Measurements from ENCODE around the gene SLC38A5.

Gene SLC38A5

GRCh38 chrX:48513670-48514069, 43.6 kb upstream of the SLC38A5 start:
- peaks cover 0 to 8% (median 0%) of the 10 kb centered on the region in 4 experiments for H3K36me3 ChIP-seq (ENCODE audit: control insufficient read depth in 4 of 4, insufficient read depth in 4 of 4, low read length in 3 of 4)
- H3K4me1 ChIP-seq (ENCODE audit: control extremely low read depth in 1 of 4, control insufficient read depth in 4 of 4, insufficient read depth in 4 of 4, low read length in 3 of 4): peaks cover 0 to 7% (median 0%) of the 10 kb centered on the region in 4 experiments
- 88% methylated on average over 4 of the region's 4 CpGs for WGBS (ENCODE audit: insufficient coverage)
- peaks cover 0 to 3% (median 0%) of the 10 kb centered on the region in 5 experiments for H3K9me3 ChIP-seq (ENCODE audit: control extremely low read depth in 1 of 5, control insufficient read depth in 4 of 5, insufficient read depth in 2 of 5, low read depth in 1 of 5, low read length in 4 of 5)
- ChIA-PET POLR2A (no interaction called here), CTCF (no interaction called here)
- no peak overlapping the region for H3K27ac ChIP-seq (ENCODE audit: insufficient read depth in 1 of 2, low read depth in 1 of 2, low read length in 2 of 2, poor library complexity in 1 of 2, severe bottlenecking in 2 of 2)
- peaks cover 0 to 3% (median 0%) of the 10 kb centered on the region in 5 experiments for H3K27me3 ChIP-seq (replicated peaks in 2 of 5; ENCODE audit: control insufficient read depth in 4 of 5, insufficient read depth in 5 of 5, low read length in 4 of 5)
- DNase-seq: no peak
- H3K4me3 ChIP-seq (ENCODE audit: control insufficient read depth in 1 of 7, extremely low read depth in 1 of 7, insufficient read depth in 4 of 7, low read depth in 2 of 7, low read length in 6 of 7): no peak overlapping the region

- H3K27me3 ChIP-seq (replicated peaks in 2 of 5; ENCODE audit: control insufficient read depth in 4 of 5, insufficient read depth in 5 of 5, low read length in 4 of 5): peaks cover 0 to 3% (median 0%) of the 10 kb centered on the region in 5 experiments
- no peak overlapping the region for H3K4me3 ChIP-seq (ENCODE audit: control insufficient read depth in 1 of 7, extremely low read depth in 1 of 7, insufficient read depth in 4 of 7, low read depth in 2 of 7, low read length in 6 of 7)
- CTCF ChIA-PET: no interaction called here
- H3K27ac ChIP-seq (ENCODE audit: insufficient read depth in 1 of 2, low read depth in 1 of 2, low read length in 2 of 2, poor library complexity in 1 of 2, severe bottlenecking in 2 of 2): no peak overlapping the region
- H3K4me1 ChIP-seq (ENCODE audit: control extremely low read depth in 1 of 4, control insufficient read depth in 4 of 4, insufficient read depth in 4 of 4, low read length in 3 of 4): peaks cover 0 to 12% (median 0%) of the 10 kb centered on the region in 4 experiments
- DNase-seq: no peak
- peaks cover 0 to 8% (median 0%) of the 10 kb centered on the region in 4 experiments for H3K36me3 ChIP-seq (ENCODE audit: control insufficient read depth in 4 of 4, insufficient read depth in 4 of 4, low read length in 3 of 4)
- peaks cover 0 to 3% (median 0%) of the 10 kb centered on the region in 5 experiments for H3K9me3 ChIP-seq (ENCODE audit: control extremely low read depth in 1 of 5, control insufficient read depth in 4 of 5, insufficient read depth in 2 of 5, low read depth in 1 of 5, low read length in 4 of 5)
- POLR2A ChIA-PET: no interaction called here
- WGBS (ENCODE audit: insufficient coverage): 92% methylated on average over 18 of the region's 20 CpGs
Observed at GRCh38 chrX:48512371-48512935, 42.4 kb upstream of the SLC38A5 start.

GRCh38 chrX:48511560-48511959, 41.5 kb upstream of the SLC38A5 start:
- Histone ChIP-seq H3K9me3 (ENCODE audit: control extremely low read depth in 1 of 5, control insufficient read depth in 4 of 5, insufficient read depth in 2 of 5, low read depth in 1 of 5, low read length in 4 of 5) (peaks cover 0 to 3% (median 0%) of the 10 kb centered on the region in 5 experiments), H3K4me1 (ENCODE audit: control extremely low read depth in 1 of 4, control insufficient read depth in 4 of 4, insufficient read depth in 4 of 4, low read length in 3 of 4) (peaks cover 0 to 12% (median 0%) of the 10 kb centered on the region in 4 experiments), H3K27ac (ENCODE audit: insufficient read depth in 1 of 2, low read depth in 1 of 2, low read length in 2 of 2, poor library complexity in 1 of 2, severe bottlenecking in 2 of 2) (no peak overlapping the region), H3K4me3 (ENCODE audit: control insufficient read depth in 1 of 7, extremely low read depth in 1 of 7, insufficient read depth in 4 of 7, low read depth in 2 of 7, low read length in 6 of 7) (no peak overlapping the region), H3K27me3 (replicated peaks in 2 of 5; ENCODE audit: control insufficient read depth in 4 of 5, insufficient read depth in 5 of 5, low read length in 4 of 5) (peaks cover 0 to 3% (median 0%) of the 10 kb centered on the region in 5 experiments), H3K36me3 (ENCODE audit: control insufficient read depth in 4 of 4, insufficient read depth in 4 of 4, low read length in 3 of 4) (peaks cover 0 to 8% (median 0%) of the 10 kb centered on the region in 4 experiments)
- 74% methylated on average over 4 of the region's 4 CpGs for WGBS (ENCODE audit: insufficient coverage)
- ChIA-PET CTCF (no interaction called here), POLR2A (no interaction called here)
- no peak for DNase-seq

- Histone ChIP-seq H3K36me3 (ENCODE audit: control insufficient read depth in 4 of 4, insufficient read depth in 4 of 4, low read length in 3 of 4) (peaks cover 0 to 3% (median 0%) of the 10 kb centered on the region in 4 experiments), H3K4me1 (ENCODE audit: control extremely low read depth in 1 of 4, control insufficient read depth in 4 of 4, insufficient read depth in 4 of 4, low read length in 3 of 4) (peaks cover 0 to 12% (median 0%) of the 10 kb centered on the region in 4 experiments), H3K4me3 (ENCODE audit: control insufficient read depth in 1 of 7, extremely low read depth in 1 of 7, insufficient read depth in 4 of 7, low read depth in 2 of 7, low read length in 6 of 7) (peak overlapping the region in 5 of 7 experiments; percentile 38 to 86 (median 73)), H3K27me3 (replicated peaks in 2 of 5; ENCODE audit: control insufficient read depth in 4 of 5, insufficient read depth in 5 of 5, low read length in 4 of 5) (peaks cover 0 to 3% (median 0%) of the 10 kb centered on the region in 5 experiments), H3K27ac (ENCODE audit: insufficient read depth in 1 of 2, low read depth in 1 of 2, low read length in 2 of 2, poor library complexity in 1 of 2, severe bottlenecking in 2 of 2) (no peak overlapping the region), H3K9me3 (ENCODE audit: control extremely low read depth in 1 of 5, control insufficient read depth in 4 of 5, insufficient read depth in 2 of 5, low read depth in 1 of 5, low read length in 4 of 5) (peaks cover 0 to 3% (median 0%) of the 10 kb centered on the region in 5 experiments)
- WGBS (ENCODE audit: insufficient coverage): 80% methylated on average over 10 of the region's 11 CpGs
- no peak for DNase-seq
- POLR2A ChIA-PET: no interaction called here
- CTCF ChIA-PET: no interaction called here
Observed at GRCh38 chrX:48509619-48510018, 39.6 kb upstream of the SLC38A5 start.

- peak in 1 of 3 donors; percentile 20 for DNase-seq
- Histone ChIP-seq H3K27ac (ENCODE audit: insufficient read depth in 1 of 2, low read depth in 1 of 2, low read length in 2 of 2, poor library complexity in 1 of 2, severe bottlenecking in 2 of 2) (peak overlapping the region in 1 of 2 experiments; percentile 58), H3K36me3 (ENCODE audit: control insufficient read depth in 4 of 4, insufficient read depth in 4 of 4, low read length in 3 of 4) (peaks cover 0 to 3% (median 0%) of the 10 kb centered on the region in 4 experiments), H3K4me3 (ENCODE audit: control insufficient read depth in 1 of 7, extremely low read depth in 1 of 7, insufficient read depth in 4 of 7, low read depth in 2 of 7, low read length in 6 of 7) (peak overlapping the region; percentile 38 to 86 (median 73)), H3K9me3 (ENCODE audit: control extremely low read depth in 1 of 5, control insufficient read depth in 4 of 5, insufficient read depth in 2 of 5, low read depth in 1 of 5, low read length in 4 of 5) (peaks cover 0 to 3% (median 0%) of the 10 kb centered on the region in 5 experiments), H3K4me1 (ENCODE audit: control extremely low read depth in 1 of 4, control insufficient read depth in 4 of 4, insufficient read depth in 4 of 4, low read length in 3 of 4) (peaks cover 0 to 12% (median 0%) of the 10 kb centered on the region in 4 experiments), H3K27me3 (replicated peaks in 2 of 5; ENCODE audit: control insufficient read depth in 4 of 5, insufficient read depth in 5 of 5, low read length in 4 of 5) (peaks cover 0 to 3% (median 0%) of the 10 kb centered on the region in 5 experiments)
- CTCF ChIA-PET: no interaction called here
- WGBS (ENCODE audit: insufficient coverage): 33% methylated on average over 8 of the region's 16 CpGs
- POLR2A ChIA-PET: no interaction called here
Observed at GRCh38 chrX:48509245-48509590, 39.2 kb upstream of the SLC38A5 start.

GRCh38 chrX:48508400-48509244, 38.6 kb upstream of the SLC38A5 start, which contains the start of gene PORCN:
PORCN (plus strand) TSS chrX:48508992; CDS start chrX:48509821, 829 bp downstream.
- 39% methylated on average over 49 of the region's 65 CpGs for whole genome bisulfite sequencing (ENCODE audit: insufficient coverage)
- peaks cover 0 to 3% (median 0%) of the 10 kb centered on the region in 5 experiments for H3K27me3 ChIP-seq (replicated peaks in 2 of 5; ENCODE audit: control insufficient read depth in 4 of 5, insufficient read depth in 5 of 5, low read length in 4 of 5)
- ChIA-PET POLR2A (no interaction called here), CTCF (interaction anchor here (1.5 kb wide), 1 partner anchor 31 kb away, joined by 3 read pairs; the partner anchor contains the start of gene TBC1D25)
- H3K4me1 ChIP-seq (ENCODE audit: control extremely low read depth in 1 of 4, control insufficient read depth in 4 of 4, insufficient read depth in 4 of 4, low read length in 3 of 4): peaks cover 0 to 12% (median 0%) of the 10 kb centered on the region in 4 experiments
- H3K36me3 ChIP-seq (ENCODE audit: control insufficient read depth in 4 of 4, insufficient read depth in 4 of 4, low read length in 3 of 4): no peaks in the 10 kb centered on the region
- H3K4me3 ChIP-seq (ENCODE audit: control insufficient read depth in 1 of 7, extremely low read depth in 1 of 7, insufficient read depth in 4 of 7, low read depth in 2 of 7, low read length in 6 of 7): peak within 1 kb of the TSS; percentile 38 to 86 (median 73)
- H3K27ac ChIP-seq (ENCODE audit: insufficient read depth in 1 of 2, low read depth in 1 of 2, low read length in 2 of 2, poor library complexity in 1 of 2, severe bottlenecking in 2 of 2): peak within 1 kb of the TSS in 1 of 2 experiments; percentile 71
- peak; percentile 54 to 79 (median 71) for DNase-seq
- peaks cover 0 to 3% (median 0%) of the 10 kb centered on the region in 5 experiments for H3K9me3 ChIP-seq (ENCODE audit: control extremely low read depth in 1 of 5, control insufficient read depth in 4 of 5, insufficient read depth in 2 of 5, low read depth in 1 of 5, low read length in 4 of 5)
